ENCODE results near the gene FXYD3. TPM values are rescaled to one million over a fixed set of nuclear protein-coding genes. Genes with fewer than 3 reads are reported as not detected.

Gene FXYD3
- total RNA-seq, 6 experiments from 2014 or later = not detected

GRCh38 chr19:35119578-35120155 lies 4.0 kb downstream of the FXYD3 start:
- H3K9me3 Mint-ChIP-seq = no peaks in the 10 kb centered on the region
- peaks cover 30% of the 10 kb centered on the region for H3K4me1 Mint-ChIP-seq (ENCODE audit: low read depth)
- no peaks in the 10 kb centered on the region for H3K36me3 Mint-ChIP-seq (ENCODE audit: low read depth)
- no peak for TF ChIP-seq CTCF (IDR thresholded peaks at IDR 0.05)
- no peak for DNase-seq
- peaks cover 17% of the 10 kb centered on the region for H3K27me3 Mint-ChIP-seq (ENCODE audit: insufficient read depth)
- no peak overlapping the region for H3K27ac Mint-ChIP-seq
- no peak overlapping the region for H3K4me3 Mint-ChIP-seq

- Mint-ChIP-seq H3K27me3 (ENCODE audit: insufficient read depth) (peaks cover 15% of the 10 kb centered on the region), H3K4me1 (ENCODE audit: low read depth) (peaks cover 32% of the 10 kb centered on the region), H3K9me3 (no peaks in the 10 kb centered on the region), H3K4me3 (no peak overlapping the region), H3K27ac (no peak overlapping the region), H3K36me3 (ENCODE audit: low read depth) (no peaks in the 10 kb centered on the region)
- DNase-seq = peak; percentile 22
- TF ChIP-seq CTCF (IDR thresholded peaks at IDR 0.05) = no peak
Measured at GRCh38 chr19:35120492-35120891, 4.9 kb downstream of the FXYD3 start.

- Mint-ChIP-seq H3K27ac (no peak overlapping the region), H3K36me3 (ENCODE audit: low read depth) (no peaks in the 10 kb centered on the region), H3K9me3 (no peaks in the 10 kb centered on the region), H3K4me3 (no peak overlapping the region), H3K4me1 (ENCODE audit: low read depth) (peaks cover 36% of the 10 kb centered on the region), H3K27me3 (ENCODE audit: insufficient read depth) (peaks cover 17% of the 10 kb centered on the region)
- TF ChIP-seq CTCF (IDR thresholded peaks at IDR 0.05) = no peak
- no peak for DNase-seq
Measured at GRCh38 chr19:35120898-35121297, 5.3 kb downstream of the FXYD3 start.

- Mint-ChIP-seq H3K9me3 (no peaks in the 10 kb centered on the region), H3K27me3 (ENCODE audit: insufficient read depth) (peaks cover 13% of the 10 kb centered on the region), H3K4me3 (no peak overlapping the region), H3K4me1 (ENCODE audit: low read depth) (peaks cover 36% of the 10 kb centered on the region), H3K36me3 (ENCODE audit: low read depth) (no peaks in the 10 kb centered on the region), H3K27ac (no peak overlapping the region)
- TF ChIP-seq CTCF (IDR thresholded peaks at IDR 0.05) = no peak
- no peak for DNase-seq
Measured at GRCh38 chr19:35122687-35123551, 7.3 kb downstream of the FXYD3 start.

- H3K4me3 Mint-ChIP-seq = peak overlapping the region; percentile 87
- peaks cover 16% of the 10 kb centered on the region for H3K27me3 Mint-ChIP-seq (ENCODE audit: insufficient read depth)
- no peaks in the 10 kb centered on the region for H3K9me3 Mint-ChIP-seq
- DNase-seq = no peak
- peaks cover 36% of the 10 kb centered on the region for H3K4me1 Mint-ChIP-seq (ENCODE audit: low read depth)
- H3K36me3 Mint-ChIP-seq (ENCODE audit: low read depth) = no peaks in the 10 kb centered on the region
- TF ChIP-seq CTCF (IDR thresholded peaks at IDR 0.05) = no peak
- H3K27ac Mint-ChIP-seq = no peak overlapping the region
Measured at GRCh38 chr19:35123573-35123972, 8.0 kb downstream of the FXYD3 start.

All from HFFc6 (cell line).